WTC11 (cell line): ENCODE data around the gene PDE8A. TPM values are rescaled to one million over a fixed set of nuclear protein-coding genes. Genes with fewer than 3 reads are reported as not detected.

ENCODE experiments used
- GRHL2 ChIP-seq: fragments of 250-450 bp; sonication (Bioruptor Pico); IDR thresholded peaks from 2 replicates; pipeline ENCODE4 v1.8.0; 2022; ENCODE audit warnings: mild to moderate bottlenecking, moderate library complexity; ENCODE audit not compliant: insufficient replicate concordance, severe bottlenecking
- JAZF1 ChIP-seq: fragments of 250-450 bp; sonication (Bioruptor Pico); IDR thresholded peaks from 2 replicates; pipeline ENCODE4 v1.9.0; 2021; ENCODE audit warnings: moderate library complexity, mild to moderate bottlenecking, inconsistent platforms
- JUN ChIP-seq: sonication (generic); formaldehyde crosslinking; IDR thresholded peaks from 2 replicates; pipeline ENCODE4 v1.8.0; 2023; ENCODE audit warnings: mild to moderate bottlenecking, missing genetic modification reagents
- KAT7 ChIP-seq: sonication (generic); formaldehyde crosslinking; IDR thresholded peaks from 2 replicates; pipeline ENCODE4 v1.8.1; 2023; ENCODE audit warnings: missing genetic modification reagents, mild to moderate bottlenecking, borderline replicate concordance
- MXD4 ChIP-seq: fragments of 250-450 bp; sonication (Bioruptor Pico); IDR thresholded peaks from 2 replicates; pipeline ENCODE4 v1.8.0; 2021; ENCODE audit warnings: mild to moderate bottlenecking, moderate library complexity, borderline replicate concordance
- NR2C2 ChIP-seq: sonication (generic); formaldehyde crosslinking; IDR thresholded peaks from 2 replicates; pipeline ENCODE4 v1.8.0; 2022; ENCODE audit warnings: mild to moderate bottlenecking, missing genetic modification reagents
- RELA ChIP-seq: sonication (generic); formaldehyde crosslinking; IDR thresholded peaks from 2 replicates; pipeline ENCODE4 v1.8.1; 2022; ENCODE audit warnings: missing genetic modification reagents, mild to moderate bottlenecking, borderline replicate concordance
- SMAD4 ChIP-seq: sonication (generic); formaldehyde crosslinking; IDR thresholded peaks from 2 replicates; pipeline ENCODE4 v1.8.0; 2022; ENCODE audit warnings: mild to moderate bottlenecking, missing genetic modification reagents
- TP53 ChIP-seq: sonication (generic); formaldehyde crosslinking; IDR thresholded peaks from 2 replicates; pipeline ENCODE4 v1.8.1; 2023; ENCODE audit warnings: mild to moderate bottlenecking, missing genetic modification reagents
- ZNF416 ChIP-seq: fragments of 250-450 bp; sonication (Bioruptor Pico); IDR thresholded peaks from 2 replicates; pipeline ENCODE4 v1.9.0; 2021; ENCODE audit warnings: mild to moderate bottlenecking, inconsistent platforms
- ZNF671 ChIP-seq: fragments of 250-450 bp; sonication (Bioruptor Pico); IDR thresholded peaks from 2 replicates; pipeline ENCODE4 v1.8.0; 2021; ENCODE audit warnings: mild to moderate bottlenecking
- total RNA-seq: library from RNA; stranded (reverse); gene quantifications from 3 replicates; pipeline ENCODE4 v1.2.3, GENCODE V29; 2021
- TF ChIP-seq, protein P1 (sequence below): sonication (generic); formaldehyde crosslinking; IDR thresholded peaks from 2 replicates; pipeline ENCODE4 v1.8.0; 2022; ENCODE audit warnings: mild to moderate bottlenecking, missing genetic modification reagents
- TF ChIP-seq, protein P2 (sequence below): sonication (generic); formaldehyde crosslinking; IDR thresholded peaks from 2 replicates; pipeline ENCODE4 v1.8.1; 2023; ENCODE audit warnings: mild to moderate bottlenecking, missing genetic modification reagents
- TF ChIP-seq, protein P3 (sequence below): fragments of 250-450 bp; sonication (Bioruptor Pico); IDR thresholded peaks from 2 replicates; pipeline ENCODE4 v1.9.0; 2021; ENCODE audit warnings: moderate library complexity, mild to moderate bottlenecking, inconsistent platforms, borderline replicate concordance
- TF ChIP-seq, protein P4 (sequence below): sonication (generic); formaldehyde crosslinking; IDR thresholded peaks from 2 replicates; pipeline ENCODE4 v1.8.1; 2023; ENCODE audit warnings: mild to moderate bottlenecking, missing genetic modification reagents, moderate library complexity
- TF ChIP-seq, protein P5 (sequence below): sonication (generic); formaldehyde crosslinking; IDR thresholded peaks from 2 replicates; pipeline ENCODE4 v1.8.1; 2022; ENCODE audit warnings: low read depth, mild to moderate bottlenecking, moderate library complexity, missing genetic modification reagents, borderline replicate concordance
- TF ChIP-seq, protein P6 (sequence below): fragments of 250-450 bp; sonication (Bioruptor Pico); IDR thresholded peaks from 2 replicates; pipeline ENCODE4 v2.1.2; 2022; ENCODE audit warnings: mild to moderate bottlenecking, moderate library complexity
- TF ChIP-seq, protein P7 (sequence below): sonication (generic); formaldehyde crosslinking; IDR thresholded peaks from 2 replicates; pipeline ENCODE4 v1.8.0; 2022; ENCODE audit warnings: mild to moderate bottlenecking, missing genetic modification reagents
- TF ChIP-seq, protein P8 (sequence below): sonication (generic); formaldehyde crosslinking; IDR thresholded peaks from 2 replicates; pipeline ENCODE4 v1.8.1; 2022; ENCODE audit warnings: missing genetic modification reagents, borderline replicate concordance
- TF ChIP-seq, protein P9 (sequence below): fragments of 250-450 bp; sonication (Bioruptor Pico); IDR thresholded peaks from 2 replicates; pipeline ENCODE4 v1.9.0; 2021; ENCODE audit warnings: mild to moderate bottlenecking
- TF ChIP-seq, protein P10 (sequence below): fragments of 250-450 bp; sonication (Bioruptor Pico); IDR thresholded peaks from 2 replicates; pipeline ENCODE4 v1.9.0; 2021; ENCODE audit warnings: mild to moderate bottlenecking, borderline replicate concordance

PDE8A gene
- total RNA-seq, 1 experiment from 2014 or later = 13.9 TPM

DNA sequence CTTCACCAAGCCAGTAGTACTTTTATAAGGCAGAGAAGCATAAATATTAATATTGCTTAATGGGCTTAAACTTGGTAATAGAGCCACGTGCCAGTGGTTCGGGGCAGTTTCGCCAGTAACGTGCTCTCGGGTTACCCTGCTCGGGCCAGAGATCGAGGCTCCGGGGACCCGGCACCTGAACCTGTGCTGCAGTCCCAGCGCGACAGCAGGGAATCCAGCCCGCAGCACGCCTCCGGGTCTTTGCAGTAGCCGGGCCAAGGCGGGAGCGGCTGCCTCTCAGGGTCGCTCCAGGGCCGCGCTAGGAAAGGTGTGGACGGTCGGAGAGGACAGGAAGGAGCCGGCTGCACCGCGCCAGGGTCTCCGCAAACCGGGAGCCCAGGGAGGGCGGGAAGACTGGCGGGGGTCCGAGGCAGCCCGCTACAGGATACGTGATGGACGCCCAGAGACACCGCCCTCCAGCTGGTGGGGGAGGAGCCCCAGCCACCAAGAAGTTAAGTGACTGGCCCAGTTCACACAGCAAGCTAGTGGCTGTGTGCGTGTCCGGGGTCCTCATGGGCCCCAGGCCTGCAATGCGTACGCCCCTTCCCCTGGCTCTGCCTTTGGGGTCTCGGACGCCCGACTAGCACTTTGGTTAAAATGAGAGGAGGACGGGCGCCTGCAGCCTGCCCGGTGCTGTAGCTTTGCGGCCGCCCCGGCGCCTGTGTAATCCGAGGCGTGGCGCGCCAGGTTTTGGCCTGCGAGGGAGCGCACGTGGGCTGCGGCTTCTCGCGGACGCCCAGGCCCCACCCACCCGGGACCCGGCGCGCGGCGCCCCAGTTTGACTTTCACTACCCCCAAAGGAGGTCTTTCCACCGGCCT lies 1.2 kb upstream of the PDE8A start (continued):
- TF ChIP-seq GRHL2 (CRISPR knock-in tag) = no peak
- TF ChIP-seq, protein P1, sequence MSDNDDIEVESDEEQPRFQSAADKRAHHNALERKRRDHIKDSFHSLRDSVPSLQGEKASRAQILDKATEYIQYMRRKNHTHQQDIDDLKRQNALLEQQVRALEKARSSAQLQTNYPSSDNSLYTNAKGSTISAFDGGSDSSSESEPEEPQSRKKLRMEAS = peak; percentile 80
- TF ChIP-seq, protein P2, sequence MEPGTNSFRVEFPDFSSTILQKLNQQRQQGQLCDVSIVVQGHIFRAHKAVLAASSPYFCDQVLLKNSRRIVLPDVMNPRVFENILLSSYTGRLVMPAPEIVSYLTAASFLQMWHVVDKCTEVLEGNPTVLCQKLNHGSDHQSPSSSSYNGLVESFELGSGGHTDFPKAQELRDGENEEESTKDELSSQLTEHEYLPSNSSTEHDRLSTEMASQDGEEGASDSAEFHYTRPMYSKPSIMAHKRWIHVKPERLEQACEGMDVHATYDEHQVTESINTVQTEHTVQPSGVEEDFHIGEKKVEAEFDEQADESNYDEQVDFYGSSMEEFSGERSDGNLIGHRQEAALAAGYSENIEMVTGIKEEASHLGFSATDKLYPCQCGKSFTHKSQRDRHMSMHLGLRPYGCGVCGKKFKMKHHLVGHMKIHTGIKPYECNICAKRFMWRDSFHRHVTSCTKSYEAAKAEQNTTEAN (CRISPR knock-in tag) = 0 out of 2 replicates have a peak, but pooled peaks have one; percentile 80
- no peak for TF ChIP-seq SMAD4
- TF ChIP-seq JUN = 0 out of 2 replicates have a peak, but pooled peaks have one; percentile 8
- TF ChIP-seq, protein P3, sequence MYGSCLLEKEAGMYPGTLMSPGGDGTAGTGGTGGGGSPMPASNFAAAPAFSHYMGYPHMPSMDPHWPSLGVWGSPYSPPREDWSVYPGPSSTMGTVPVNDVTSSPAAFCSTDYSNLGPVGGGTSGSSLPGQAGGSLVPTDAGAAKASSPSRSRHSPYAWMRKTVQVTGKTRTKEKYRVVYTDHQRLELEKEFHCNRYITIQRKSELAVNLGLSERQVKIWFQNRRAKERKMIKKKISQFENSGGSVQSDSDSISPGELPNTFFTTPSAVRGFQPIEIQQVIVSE (CRISPR knock-in tag) = no peak
- TF ChIP-seq, protein P4, sequence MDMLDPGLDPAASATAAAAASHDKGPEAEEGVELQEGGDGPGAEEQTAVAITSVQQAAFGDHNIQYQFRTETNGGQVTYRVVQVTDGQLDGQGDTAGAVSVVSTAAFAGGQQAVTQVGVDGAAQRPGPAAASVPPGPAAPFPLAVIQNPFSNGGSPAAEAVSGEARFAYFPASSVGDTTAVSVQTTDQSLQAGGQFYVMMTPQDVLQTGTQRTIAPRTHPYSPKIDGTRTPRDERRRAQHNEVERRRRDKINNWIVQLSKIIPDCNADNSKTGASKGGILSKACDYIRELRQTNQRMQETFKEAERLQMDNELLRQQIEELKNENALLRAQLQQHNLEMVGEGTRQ (CRISPR knock-in tag) = no peak
- TF ChIP-seq, protein P5, sequence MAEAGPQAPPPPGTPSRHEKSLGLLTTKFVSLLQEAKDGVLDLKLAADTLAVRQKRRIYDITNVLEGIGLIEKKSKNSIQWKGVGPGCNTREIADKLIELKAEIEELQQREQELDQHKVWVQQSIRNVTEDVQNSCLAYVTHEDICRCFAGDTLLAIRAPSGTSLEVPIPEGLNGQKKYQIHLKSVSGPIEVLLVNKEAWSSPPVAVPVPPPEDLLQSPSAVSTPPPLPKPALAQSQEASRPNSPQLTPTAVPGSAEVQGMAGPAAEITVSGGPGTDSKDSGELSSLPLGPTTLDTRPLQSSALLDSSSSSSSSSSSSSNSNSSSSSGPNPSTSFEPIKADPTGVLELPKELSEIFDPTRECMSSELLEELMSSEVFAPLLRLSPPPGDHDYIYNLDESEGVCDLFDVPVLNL (CRISPR knock-in tag) = 0 out of 2 replicates have a peak, but pooled peaks have one; percentile 50
- TF ChIP-seq, protein P6, sequence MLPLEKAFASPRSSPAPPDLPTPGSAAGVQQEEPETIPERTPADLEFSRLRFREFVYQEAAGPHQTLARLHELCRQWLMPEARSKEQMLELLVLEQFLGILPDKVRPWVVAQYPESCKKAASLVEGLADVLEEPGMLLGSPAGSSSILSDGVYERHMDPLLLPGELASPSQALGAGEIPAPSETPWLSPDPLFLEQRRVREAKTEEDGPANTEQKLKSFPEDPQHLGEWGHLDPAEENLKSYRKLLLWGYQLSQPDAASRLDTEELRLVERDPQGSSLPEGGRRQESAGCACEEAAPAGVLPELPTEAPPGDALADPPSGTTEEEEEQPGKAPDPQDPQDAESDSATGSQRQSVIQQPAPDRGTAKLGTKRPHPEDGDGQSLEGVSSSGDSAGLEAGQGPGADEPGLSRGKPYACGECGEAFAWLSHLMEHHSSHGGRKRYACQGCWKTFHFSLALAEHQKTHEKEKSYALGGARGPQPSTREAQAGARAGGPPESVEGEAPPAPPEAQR (CRISPR knock-in tag) = no peak
- TF ChIP-seq ZNF416 (CRISPR knock-in tag) = no peak
- TF ChIP-seq KAT7 (CRISPR knock-in tag) = no peak; the same call in 1 of the 2 replicates
- TF ChIP-seq ZNF671 (CRISPR knock-in tag) = no peak
- TF ChIP-seq, protein P7, sequence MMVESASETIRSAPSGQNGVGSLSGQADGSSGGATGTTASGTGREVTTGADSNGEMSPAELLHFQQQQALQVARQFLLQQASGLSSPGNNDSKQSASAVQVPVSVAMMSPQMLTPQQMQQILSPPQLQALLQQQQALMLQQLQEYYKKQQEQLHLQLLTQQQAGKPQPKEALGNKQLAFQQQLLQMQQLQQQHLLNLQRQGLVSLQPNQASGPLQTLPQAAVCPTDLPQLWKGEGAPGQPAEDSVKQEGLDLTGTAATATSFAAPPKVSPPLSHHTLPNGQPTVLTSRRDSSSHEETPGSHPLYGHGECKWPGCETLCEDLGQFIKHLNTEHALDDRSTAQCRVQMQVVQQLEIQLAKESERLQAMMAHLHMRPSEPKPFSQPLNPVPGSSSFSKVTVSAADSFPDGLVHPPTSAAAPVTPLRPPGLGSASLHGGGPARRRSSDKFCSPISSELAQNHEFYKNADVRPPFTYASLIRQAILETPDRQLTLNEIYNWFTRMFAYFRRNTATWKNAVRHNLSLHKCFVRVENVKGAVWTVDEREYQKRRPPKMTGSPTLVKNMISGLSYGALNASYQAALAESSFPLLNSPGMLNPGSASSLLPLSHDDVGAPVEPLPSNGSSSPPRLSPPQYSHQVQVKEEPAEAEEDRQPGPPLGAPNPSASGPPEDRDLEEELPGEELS (CRISPR knock-in tag) = peak; percentile 75; the same call in 1 of the 2 replicates
- TF ChIP-seq NR2C2 (CRISPR knock-in tag) = no peak
- TF ChIP-seq, protein P8, sequence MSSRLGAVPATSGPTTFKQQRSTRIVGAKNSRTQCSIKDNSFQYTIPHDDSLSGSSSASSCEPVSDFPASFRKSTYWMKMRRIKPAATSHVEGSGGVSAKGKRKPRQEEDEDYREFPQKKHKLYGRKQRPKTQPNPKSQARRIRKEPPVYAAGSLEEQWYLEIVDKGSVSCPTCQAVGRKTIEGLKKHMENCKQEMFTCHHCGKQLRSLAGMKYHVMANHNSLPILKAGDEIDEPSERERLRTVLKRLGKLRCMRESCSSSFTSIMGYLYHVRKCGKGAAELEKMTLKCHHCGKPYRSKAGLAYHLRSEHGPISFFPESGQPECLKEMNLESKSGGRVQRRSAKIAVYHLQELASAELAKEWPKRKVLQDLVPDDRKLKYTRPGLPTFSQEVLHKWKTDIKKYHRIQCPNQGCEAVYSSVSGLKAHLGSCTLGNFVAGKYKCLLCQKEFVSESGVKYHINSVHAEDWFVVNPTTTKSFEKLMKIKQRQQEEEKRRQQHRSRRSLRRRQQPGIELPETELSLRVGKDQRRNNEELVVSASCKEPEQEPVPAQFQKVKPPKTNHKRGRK (CRISPR knock-in tag) = no peak
- TF ChIP-seq RELA (CRISPR knock-in tag) = no peak
- TF ChIP-seq JAZF1 (CRISPR knock-in tag) = no peak
- no peak for TF ChIP-seq TP53 (CRISPR knock-in tag)
- TF ChIP-seq, protein P9, sequence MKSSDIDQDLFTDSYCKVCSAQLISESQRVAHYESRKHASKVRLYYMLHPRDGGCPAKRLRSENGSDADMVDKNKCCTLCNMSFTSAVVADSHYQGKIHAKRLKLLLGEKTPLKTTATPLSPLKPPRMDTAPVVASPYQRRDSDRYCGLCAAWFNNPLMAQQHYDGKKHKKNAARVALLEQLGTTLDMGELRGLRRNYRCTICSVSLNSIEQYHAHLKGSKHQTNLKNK = no peak
- no peak for TF ChIP-seq MXD4 (CRISPR knock-in tag)
- TF ChIP-seq, protein P10, sequence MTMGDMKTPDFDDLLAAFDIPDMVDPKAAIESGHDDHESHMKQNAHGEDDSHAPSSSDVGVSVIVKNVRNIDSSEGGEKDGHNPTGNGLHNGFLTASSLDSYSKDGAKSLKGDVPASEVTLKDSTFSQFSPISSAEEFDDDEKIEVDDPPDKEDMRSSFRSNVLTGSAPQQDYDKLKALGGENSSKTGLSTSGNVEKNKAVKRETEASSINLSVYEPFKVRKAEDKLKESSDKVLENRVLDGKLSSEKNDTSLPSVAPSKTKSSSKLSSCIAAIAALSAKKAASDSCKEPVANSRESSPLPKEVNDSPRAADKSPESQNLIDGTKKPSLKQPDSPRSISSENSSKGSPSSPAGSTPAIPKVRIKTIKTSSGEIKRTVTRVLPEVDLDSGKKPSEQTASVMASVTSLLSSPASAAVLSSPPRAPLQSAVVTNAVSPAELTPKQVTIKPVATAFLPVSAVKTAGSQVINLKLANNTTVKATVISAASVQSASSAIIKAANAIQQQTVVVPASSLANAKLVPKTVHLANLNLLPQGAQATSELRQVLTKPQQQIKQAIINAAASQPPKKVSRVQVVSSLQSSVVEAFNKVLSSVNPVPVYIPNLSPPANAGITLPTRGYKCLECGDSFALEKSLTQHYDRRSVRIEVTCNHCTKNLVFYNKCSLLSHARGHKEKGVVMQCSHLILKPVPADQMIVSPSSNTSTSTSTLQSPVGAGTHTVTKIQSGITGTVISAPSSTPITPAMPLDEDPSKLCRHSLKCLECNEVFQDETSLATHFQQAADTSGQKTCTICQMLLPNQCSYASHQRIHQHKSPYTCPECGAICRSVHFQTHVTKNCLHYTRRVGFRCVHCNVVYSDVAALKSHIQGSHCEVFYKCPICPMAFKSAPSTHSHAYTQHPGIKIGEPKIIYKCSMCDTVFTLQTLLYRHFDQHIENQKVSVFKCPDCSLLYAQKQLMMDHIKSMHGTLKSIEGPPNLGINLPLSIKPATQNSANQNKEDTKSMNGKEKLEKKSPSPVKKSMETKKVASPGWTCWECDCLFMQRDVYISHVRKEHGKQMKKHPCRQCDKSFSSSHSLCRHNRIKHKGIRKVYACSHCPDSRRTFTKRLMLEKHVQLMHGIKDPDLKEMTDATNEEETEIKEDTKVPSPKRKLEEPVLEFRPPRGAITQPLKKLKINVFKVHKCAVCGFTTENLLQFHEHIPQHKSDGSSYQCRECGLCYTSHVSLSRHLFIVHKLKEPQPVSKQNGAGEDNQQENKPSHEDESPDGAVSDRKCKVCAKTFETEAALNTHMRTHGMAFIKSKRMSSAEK (CRISPR knock-in tag) = no peak
